Thymus (tissue), 11 donors: Measurements from ENCODE around the gene RGS1. TPM values are rescaled to one million over a fixed set of nuclear protein-coding genes. Genes with fewer than 3 reads are reported as not detected.
A peak's percentile ranks its signal among the peaks of the same experiment; 100 is the strongest.

Experiments used
- DNase-seq, 9 donors: peaks; one replicate each; pipeline ENCODE4 v3.0.0-alpha.2; 2013; ENCODE audit warnings: low spot score in 9 of 9, low read depth in 6 of 9, missing footprints in 1 of 9
- H3K27ac ChIP-seq, 2 donors: one replicate each; pipeline ENCODE4 v1.5.1; 2013; ENCODE audit warnings: control low read depth in 1 of 2, low read depth in 1 of 2, low read length in 1 of 2, mild to moderate bottlenecking in 1 of 2, moderate library complexity in 1 of 2
- H3K27me3 ChIP-seq, 2 donors: one replicate each; pipeline ENCODE4 v1.5.1; 2013; ENCODE audit warnings: low read length in 1 of 2; ENCODE audit not compliant: control insufficient read depth in 2 of 2, insufficient read depth in 1 of 2
- H3K36me3 ChIP-seq, 2 donors: one replicate each; pipeline ENCODE4 v1.5.1; 2013; ENCODE audit warnings: low read length in 1 of 2, mild to moderate bottlenecking in 1 of 2, moderate library complexity in 1 of 2; ENCODE audit not compliant: control insufficient read depth in 2 of 2, insufficient read depth in 2 of 2
- H3K4me1 ChIP-seq, 2 donors: one replicate each; pipeline ENCODE4 v1.5.1; 2013; ENCODE audit warnings: low read length in 2 of 2; ENCODE audit not compliant: control insufficient read depth in 2 of 2, insufficient read depth in 2 of 2
- H3K4me3 ChIP-seq, 2 donors: one replicate each; pipeline ENCODE4 v1.5.1; 2013; ENCODE audit warnings: low read length in 2 of 2, control low read depth in 1 of 2, mild to moderate bottlenecking in 1 of 2
- H3K9me3 ChIP-seq, 2 donors: one replicate each; pipeline ENCODE4 v1.5.1; 2013; ENCODE audit warnings: low read length in 1 of 2, mild to moderate bottlenecking in 1 of 2; ENCODE audit not compliant: control insufficient read depth in 2 of 2, insufficient read depth in 1 of 2
- WGBS: extraction: QIAGEN DNeasy Blood & Tissue Kit; methylation state at CpG from one replicate; pipeline ENCODE4 v1.1.7; 2013; 5-methylcytosine and 5-hydroxymethylcytosine counted together
- polyA plus RNA-seq: library from polyadenylated mRNA; stranded (reverse); fragments of 200-250 nt; gene quantifications from one replicate; pipeline ENCODE4 v1.2.3, GENCODE V29; 2013
- total RNA-seq: library from RNA; stranded (reverse); fragments of 120-200 nt; gene quantifications from one replicate; pipeline ENCODE4 v1.2.4, GENCODE V29; 2013
- donor health status: healthy.

RGS1 gene
- total and polyA plus RNA-seq, 2 donors = 187 to 329 TPM

GRCh38 chr1:192626366-192627179 is 51.0 kb downstream of the RGS1 start:
- H3K4me3 ChIP-seq = no peak overlapping the region
- no peaks in the 10 kb centered on the region for H3K9me3 ChIP-seq
- WGBS = 89% methylated on average over 3 of the region's 3 CpGs
- no peak for DNase-seq
- no peak overlapping the region for H3K27ac ChIP-seq
- no peaks in the 10 kb centered on the region for H3K4me1 ChIP-seq
- no peaks in the 10 kb centered on the region for H3K36me3 ChIP-seq
- H3K27me3 ChIP-seq = no peaks in the 10 kb centered on the region

- Histone ChIP-seq H3K4me3 (no peak overlapping the region), H3K27me3 (no peaks in the 10 kb centered on the region), H3K9me3 (no peaks in the 10 kb centered on the region), H3K27ac (no peak overlapping the region), H3K4me1 (no peaks in the 10 kb centered on the region), H3K36me3 (no peaks in the 10 kb centered on the region)
- DNase-seq = no peak
- 97% methylated on average over 5 of the region's 5 CpGs for WGBS
Measured at GRCh38 chr1:192627901-192628300, 52.3 kb downstream of the RGS1 start.

- DNase-seq = no peak
- Histone ChIP-seq H3K27me3 (no peaks in the 10 kb centered on the region), H3K4me3 (no peak overlapping the region), H3K36me3 (no peaks in the 10 kb centered on the region), H3K27ac (peak overlapping the region in 1 of 2 donors; percentile 8), H3K4me1 (no peaks in the 10 kb centered on the region), H3K9me3 (no peaks in the 10 kb centered on the region)
- WGBS = 95% methylated on average over 1 of the region's 1 CpG
Measured at GRCh38 chr1:192628396-192629057, 53.0 kb downstream of the RGS1 start.

- 91% methylated on average over 3 of the region's 3 CpGs for WGBS
- H3K27ac ChIP-seq = no peak overlapping the region
- no peak overlapping the region for H3K4me3 ChIP-seq
- no peak for DNase-seq
- H3K27me3 ChIP-seq = no peaks in the 10 kb centered on the region
- no peaks in the 10 kb centered on the region for H3K4me1 ChIP-seq
- no peaks in the 10 kb centered on the region for H3K36me3 ChIP-seq
- H3K9me3 ChIP-seq = no peaks in the 10 kb centered on the region
Measured at GRCh38 chr1:192629612-192630011, 54.0 kb downstream of the RGS1 start.

Other genes with a start within 250 kb of the RGS1 start
- gene RGS13, start 60.4 kb downstream of the RGS1 start, total RNA-seq = 0.28 TPM
- gene RGS13, start 60.4 kb downstream of the RGS1 start, polyA plus RNA-seq = 1.1 TPM
- gene RGS2, start 233.3 kb downstream of the RGS1 start, total RNA-seq = 26.5 TPM
- 124 TPM for gene RGS2, start 233.3 kb downstream of the RGS1 start, polyA plus RNA-seq